ENCODE data around the gene DNAJC28. TPM values are rescaled to one million over a fixed set of nuclear protein-coding genes. Genes with fewer than 3 reads are reported as not detected.
A peak's percentile ranks its signal among the peaks of the same experiment; 100 is the strongest.

Gene DNAJC28
- total RNA-seq, 1 experiment from 2014 or later: 3.4 TPM

- no peak overlapping the region for H2BK120ac ChIP-seq (ENCODE audit: low read depth, low read length, poor library complexity, severe bottlenecking)
- H2AFZ ChIP-seq (ENCODE audit: low read length): no peak overlapping the region
- Mint-ChIP-seq H3K9me3 (no peaks in the 10 kb centered on the region), H3K27me3 (ENCODE audit: low read depth) (no peaks in the 10 kb centered on the region), H3K4me3 (no peak overlapping the region), H3K36me3 (ENCODE audit: insufficient read depth in 1 of 3, low read depth in 3 of 3) (peaks cover 0 to 16% (median 15%) of the 10 kb centered on the region in 3 experiments; a peak in 5 of 7 replicates), H3K4me1 (no peaks in the 10 kb centered on the region), H3K27ac (peak overlapping the region; percentile 25 to 89 (median 32); a peak in 4 of 7 replicates)
- no peaks in the 10 kb centered on the region for H3K9me3 ChIP-seq (ENCODE audit: control insufficient read depth, low read depth, low read length)
- H3K4me1 ChIP-seq (ENCODE audit: insufficient read depth, low read length): no peaks in the 10 kb centered on the region
- no peak overlapping the region for H3K18ac ChIP-seq (ENCODE audit: insufficient read length, low read depth, low read length)
- no peaks in the 10 kb centered on the region for H3K23me2 ChIP-seq (ENCODE audit: insufficient read length, low read depth, low read length, poor library complexity, severe bottlenecking)
- no peak overlapping the region for H3K4me2 ChIP-seq (ENCODE audit: insufficient read depth, insufficient read length, low read length)
- H4K91ac ChIP-seq (ENCODE audit: insufficient read length, low read depth, low read length): no peak overlapping the region
- no peaks in the 10 kb centered on the region for H3K79me2 ChIP-seq (ENCODE audit: insufficient read depth, low read length)
- H3K79me1 ChIP-seq (ENCODE audit: insufficient read depth, low read depth, low read length, poor library complexity, severe bottlenecking): no peaks in the 10 kb centered on the region
- no CpG with 5 or more reads among the region's 11 CpGs for WGBS (ENCODE audit: extremely low coverage, insufficient read length, low lambda C conversion rate)
- H3K14ac ChIP-seq (ENCODE audit: insufficient read depth, low read length): no peak overlapping the region
- H3K27ac ChIP-seq (ENCODE audit: insufficient read length, low read depth, low read length): no peak overlapping the region
- no peak overlapping the region for H2BK20ac ChIP-seq (ENCODE audit: low read depth, low read length, poor library complexity, severe bottlenecking)
- H3K56ac ChIP-seq (ENCODE audit: insufficient read length, low read depth, low read length): no peak overlapping the region
- H4K8ac ChIP-seq (replicated peaks; ENCODE audit: insufficient read length, low read depth, low read length): no peak overlapping the region
- H4K5ac ChIP-seq (ENCODE audit: insufficient read length, low read depth, low read length): no peak overlapping the region
- TF ChIP-seq, protein P1, sequence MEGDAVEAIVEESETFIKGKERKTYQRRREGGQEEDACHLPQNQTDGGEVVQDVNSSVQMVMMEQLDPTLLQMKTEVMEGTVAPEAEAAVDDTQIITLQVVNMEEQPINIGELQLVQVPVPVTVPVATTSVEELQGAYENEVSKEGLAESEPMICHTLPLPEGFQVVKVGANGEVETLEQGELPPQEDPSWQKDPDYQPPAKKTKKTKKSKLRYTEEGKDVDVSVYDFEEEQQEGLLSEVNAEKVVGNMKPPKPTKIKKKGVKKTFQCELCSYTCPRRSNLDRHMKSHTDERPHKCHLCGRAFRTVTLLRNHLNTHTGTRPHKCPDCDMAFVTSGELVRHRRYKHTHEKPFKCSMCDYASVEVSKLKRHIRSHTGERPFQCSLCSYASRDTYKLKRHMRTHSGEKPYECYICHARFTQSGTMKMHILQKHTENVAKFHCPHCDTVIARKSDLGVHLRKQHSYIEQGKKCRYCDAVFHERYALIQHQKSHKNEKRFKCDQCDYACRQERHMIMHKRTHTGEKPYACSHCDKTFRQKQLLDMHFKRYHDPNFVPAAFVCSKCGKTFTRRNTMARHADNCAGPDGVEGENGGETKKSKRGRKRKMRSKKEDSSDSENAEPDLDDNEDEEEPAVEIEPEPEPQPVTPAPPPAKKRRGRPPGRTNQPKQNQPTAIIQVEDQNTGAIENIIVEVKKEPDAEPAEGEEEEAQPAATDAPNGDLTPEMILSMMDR (conservative IDR thresholded peaks at IDR 0.05): no peak
- no peak for DNase-seq
- H3T11ph ChIP-seq (ENCODE audit: low read length): no peak overlapping the region
- H2AK5ac ChIP-seq (ENCODE audit: insufficient read length, low read length): no peak overlapping the region
- H3K27me3 ChIP-seq (ENCODE audit: insufficient read depth, low read length): no peaks in the 10 kb centered on the region
- H3K9ac ChIP-seq (ENCODE audit: extremely low read depth, insufficient read length, low read length): no peak overlapping the region
- no peak overlapping the region for H2BK15ac ChIP-seq (ENCODE audit: low read depth, low read length)
- H4K20me1 ChIP-seq (ENCODE audit: control insufficient read depth, insufficient read depth, insufficient read length): no peaks in the 10 kb centered on the region
- no peak overlapping the region for H2BK12ac ChIP-seq (ENCODE audit: insufficient read length, low read depth, low read length)
- H3K23ac ChIP-seq (ENCODE audit: insufficient read length, low read depth, low read length): no peak overlapping the region
- H3K4ac ChIP-seq (ENCODE audit: low read depth, low read length): no peak overlapping the region
- no peak overlapping the region for H2BK5ac ChIP-seq (ENCODE audit: insufficient read length, low read length)
Measured at GRCh38 chr21:33441489-33442477, 49.7 kb downstream of the DNAJC28 start.

Other genes with a start within 250 kb of the DNAJC28 start
- gene IL10RB, start 225.3 kb downstream of the DNAJC28 start, total RNA-seq (2021): 3.1 TPM in 2 replicates
- 14.2 and 15.8 TPM in 2 replicates for gene IFNAR1, start 166.7 kb downstream of the DNAJC28 start, total RNA-seq (2021)
- 44.1 and 46.1 TPM in 2 replicates for gene IFNGR2, start 88.3 kb downstream of the DNAJC28 start, total RNA-seq (2021)
- 14.8 and 17.6 TPM in 2 replicates for gene TMEM50B, start 11.7 kb downstream of the DNAJC28 start, total RNA-seq (2021)
- gene GART, start 50.4 kb upstream of the DNAJC28 start, total RNA-seq (2021): 161 and 162 TPM in 2 replicates
- gene SON, start 51.3 kb upstream of the DNAJC28 start, total RNA-seq (2021): 319 and 329 TPM in 2 replicates
- gene DONSON, start 97.0 kb upstream of the DNAJC28 start, total RNA-seq (2021): 35.3 and 37.9 TPM in 2 replicates
- 13.5 and 15.4 TPM in 2 replicates for gene CRYZL1, start 150.0 kb upstream of the DNAJC28 start, total RNA-seq (2021)
- gene ITSN1, start 150.8 kb upstream of the DNAJC28 start, total RNA-seq (2021): 90.7 and 94.2 TPM in 2 replicates